TTC549 (cell line): Measurements from ENCODE around the gene TFAP2B.

Experiments
- FAIRE-seq: peaks from 2 replicates; lab custom pipeline; 2012; peaks lifted over from hg19 to GRCh38; lab: Jason Lieb, UNC

The TFAP2B gene

DNA sequence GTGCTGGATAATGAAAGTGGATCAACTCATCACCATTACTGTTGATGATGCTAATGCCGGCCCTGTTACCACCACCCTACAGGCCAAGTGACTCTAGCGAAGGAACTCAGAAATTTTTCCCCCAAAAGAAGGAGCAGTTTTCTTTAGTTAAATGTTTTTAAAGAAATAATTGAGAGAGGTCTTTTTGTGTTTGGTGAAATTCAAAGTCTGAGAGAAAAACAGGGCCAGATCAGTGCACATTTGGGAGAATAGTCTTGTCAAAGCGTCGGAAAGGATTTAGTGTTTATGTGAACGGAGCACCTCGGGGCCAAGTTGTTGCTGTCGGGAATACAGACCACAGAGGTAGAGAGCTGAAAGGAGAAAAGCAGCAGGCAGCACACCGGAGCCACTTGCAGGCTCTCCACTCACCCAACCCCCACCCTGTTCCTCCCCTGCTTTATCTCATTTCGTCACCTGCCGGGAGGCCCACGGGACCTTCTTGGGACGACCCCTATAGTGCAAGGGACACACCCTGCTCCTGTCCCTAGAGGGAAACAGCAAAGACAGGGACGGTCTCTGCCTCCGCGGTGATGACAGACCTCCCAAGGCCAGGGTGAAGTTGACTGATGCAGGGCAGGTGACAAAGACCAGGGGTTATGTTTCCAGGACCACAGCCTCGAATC is 6.8 kb downstream of the TFAP2B start:
- no peak for FAIRE-seq

DNA sequence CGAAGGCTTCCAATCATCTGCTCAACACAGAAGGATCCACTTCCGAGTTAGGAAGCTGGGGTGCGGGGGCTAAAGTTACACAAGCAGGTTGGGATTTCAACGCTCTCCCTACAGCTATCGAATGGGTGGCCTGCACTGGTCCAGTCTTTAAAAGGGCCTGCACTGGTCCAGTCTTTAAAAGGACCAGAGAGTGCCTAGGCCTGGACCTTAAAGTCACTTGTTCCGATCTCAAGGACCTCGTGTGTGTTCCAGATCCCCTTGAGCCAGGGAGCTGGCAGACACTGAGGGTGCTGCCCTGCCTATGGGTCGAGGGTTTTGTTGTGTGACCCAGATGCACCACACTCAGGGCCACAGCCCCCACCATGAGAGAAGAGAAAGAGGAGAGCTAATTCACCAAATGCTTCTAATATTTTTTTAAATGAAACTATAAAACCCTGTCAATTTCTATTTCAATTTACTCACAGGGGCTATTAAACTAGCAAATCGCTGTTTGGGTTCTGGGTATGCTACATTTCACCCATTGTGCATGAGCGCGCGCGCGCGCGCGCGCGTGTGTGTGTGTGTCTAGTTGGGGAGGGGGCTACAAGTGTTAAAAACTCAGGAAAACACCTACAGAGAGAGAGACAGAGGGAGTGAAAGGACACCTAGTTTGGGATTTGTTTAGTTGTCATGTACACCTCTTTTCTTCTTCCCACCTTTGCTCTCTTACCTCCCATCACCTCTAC is 7.5 kb downstream of the TFAP2B start:
- no peak for FAIRE-seq

DNA sequence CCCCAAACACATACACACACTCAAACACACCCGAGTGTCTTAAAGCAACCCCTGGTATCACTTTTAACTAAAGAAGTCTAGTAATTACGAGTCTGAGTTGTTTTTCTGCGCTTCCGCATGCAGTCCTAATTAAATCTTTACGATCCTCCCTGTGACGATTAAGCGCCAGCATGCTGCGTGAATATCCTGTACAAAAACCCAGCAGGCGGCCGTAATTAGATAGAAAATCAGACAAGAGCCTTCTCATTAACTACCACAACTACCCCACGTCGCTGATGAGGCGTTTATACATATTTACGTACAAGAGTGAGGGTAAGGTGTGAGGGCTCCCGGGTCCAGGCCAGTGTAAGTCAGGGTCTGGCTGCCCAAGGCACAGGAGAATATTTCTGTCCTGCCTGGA is 8.1 kb downstream of the TFAP2B start:
- FAIRE-seq, result no peak

GRCh38 chr6:50829049-50829448 is 10.4 kb downstream of the TFAP2B start:
- FAIRE-seq, result no peak

DNA sequence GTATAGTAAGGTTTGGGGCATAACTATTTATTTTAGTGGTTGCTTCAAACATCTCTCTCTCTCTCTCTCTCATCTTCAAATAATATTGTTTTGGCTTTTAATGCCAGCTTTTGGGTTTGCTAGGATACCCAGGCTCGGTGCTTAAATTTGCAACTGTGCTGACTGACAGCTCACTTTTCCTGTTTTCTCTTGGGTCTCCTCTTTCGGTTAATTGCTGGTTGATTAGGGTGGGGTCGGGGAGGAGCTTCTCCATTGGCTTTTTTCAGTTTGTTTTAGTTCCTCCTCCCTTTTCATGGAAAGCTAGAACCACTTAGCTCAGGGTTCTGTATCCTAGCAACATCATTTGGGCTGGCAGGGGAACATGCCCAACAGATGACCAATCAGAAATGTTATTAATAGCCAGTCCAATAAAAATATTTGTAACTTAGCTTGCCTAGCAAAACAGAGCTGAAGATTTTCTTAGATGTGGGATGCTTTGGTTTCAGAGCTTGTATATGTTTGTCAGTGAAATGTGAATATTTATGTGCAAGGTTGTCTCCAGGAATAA is 11.3 kb downstream of the TFAP2B start:
- FAIRE-seq, result no peak

GRCh38 chr6:50831186-50831585 is 12.5 kb downstream of the TFAP2B start:
- no peak for FAIRE-seq

DNA sequence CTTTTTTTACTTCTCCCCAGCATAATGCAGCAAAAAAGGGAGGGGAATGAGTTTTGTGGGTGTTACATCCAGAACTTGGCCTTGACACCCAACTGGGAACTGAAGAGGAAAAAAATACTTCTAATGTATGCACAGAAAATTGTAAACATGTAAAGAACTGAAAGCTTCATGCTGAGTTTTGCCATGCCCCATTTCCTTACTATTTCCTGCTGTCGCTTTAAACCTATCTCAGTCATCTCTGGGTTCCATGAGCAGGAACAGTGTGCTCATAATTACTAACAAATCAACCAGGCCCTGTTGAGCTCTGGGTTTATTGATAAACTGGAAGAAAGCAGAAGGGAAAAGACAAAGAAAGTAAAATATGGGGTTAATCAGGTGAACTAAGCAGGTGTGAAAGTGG is 14.2 kb downstream of the TFAP2B start:
- no peak for FAIRE-seq

- no peak for FAIRE-seq
Observed at GRCh38 chr6:50834929-50835410, 16.3 kb downstream of the TFAP2B start.

DNA sequence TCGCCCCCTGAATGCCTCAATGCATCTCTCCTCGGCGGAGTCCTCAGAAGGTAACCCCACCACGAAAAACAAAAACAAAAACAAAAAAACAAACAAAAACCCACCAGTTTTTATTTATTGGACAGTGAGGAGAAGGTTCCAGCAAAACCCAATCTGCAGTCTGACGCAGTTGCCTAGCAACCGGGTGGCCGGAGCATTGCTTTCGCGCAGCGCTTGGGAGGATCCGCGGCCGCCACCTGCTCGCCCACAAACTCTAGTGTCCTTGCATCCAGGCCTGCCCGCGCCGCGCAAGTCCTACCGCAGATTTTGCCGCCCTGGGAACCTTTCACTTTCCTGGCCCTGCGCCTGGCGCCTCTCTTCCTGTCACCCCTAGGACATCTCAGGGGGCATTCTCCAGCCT is 17.6 kb downstream of the TFAP2B start:
- FAIRE-seq, result no peak

GRCh38 chr6:50837589-50838445 is 19.1 kb downstream of the TFAP2B start:
- FAIRE-seq, result no peak

GRCh38 chr6:50840112-50840810 is 21.6 kb downstream of the TFAP2B start:
- no peak for FAIRE-seq

GRCh38 chr6:50840811-50841192 is 22.1 kb downstream of the TFAP2B start:
- no peak for FAIRE-seq

GRCh38 chr6:50842446-50842845 is 23.8 kb downstream of the TFAP2B start:
- no peak for FAIRE-seq

- FAIRE-seq, result no peak
Observed at GRCh38 chr6:50842861-50843384, 24.3 kb downstream of the TFAP2B start.

GRCh38 chr6:50843842-50844241 is 25.2 kb downstream of the TFAP2B start:
- FAIRE-seq, result no peak

- FAIRE-seq, result no peak
Observed at GRCh38 chr6:50845499-50846143, 26.9 kb downstream of the TFAP2B start.

GRCh38 chr6:50846144-50846851 is 27.6 kb downstream of the TFAP2B start:
- no peak for FAIRE-seq

DNA sequence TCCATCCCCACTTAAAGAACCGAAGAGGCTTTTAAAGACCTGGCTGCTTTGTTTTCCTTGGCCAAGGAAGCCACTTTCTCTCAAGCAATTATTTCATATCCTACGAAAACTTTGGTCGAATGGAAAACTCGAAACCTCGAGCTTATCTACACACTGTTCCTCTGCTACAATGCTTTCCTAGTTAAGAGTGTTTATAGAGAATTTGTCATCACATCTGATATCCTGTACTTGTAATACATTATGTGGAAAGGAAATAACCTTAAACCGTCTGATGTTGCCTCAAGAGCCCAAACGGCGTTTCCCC is 28.1 kb downstream of the TFAP2B start:
- no peak for FAIRE-seq

DNA sequence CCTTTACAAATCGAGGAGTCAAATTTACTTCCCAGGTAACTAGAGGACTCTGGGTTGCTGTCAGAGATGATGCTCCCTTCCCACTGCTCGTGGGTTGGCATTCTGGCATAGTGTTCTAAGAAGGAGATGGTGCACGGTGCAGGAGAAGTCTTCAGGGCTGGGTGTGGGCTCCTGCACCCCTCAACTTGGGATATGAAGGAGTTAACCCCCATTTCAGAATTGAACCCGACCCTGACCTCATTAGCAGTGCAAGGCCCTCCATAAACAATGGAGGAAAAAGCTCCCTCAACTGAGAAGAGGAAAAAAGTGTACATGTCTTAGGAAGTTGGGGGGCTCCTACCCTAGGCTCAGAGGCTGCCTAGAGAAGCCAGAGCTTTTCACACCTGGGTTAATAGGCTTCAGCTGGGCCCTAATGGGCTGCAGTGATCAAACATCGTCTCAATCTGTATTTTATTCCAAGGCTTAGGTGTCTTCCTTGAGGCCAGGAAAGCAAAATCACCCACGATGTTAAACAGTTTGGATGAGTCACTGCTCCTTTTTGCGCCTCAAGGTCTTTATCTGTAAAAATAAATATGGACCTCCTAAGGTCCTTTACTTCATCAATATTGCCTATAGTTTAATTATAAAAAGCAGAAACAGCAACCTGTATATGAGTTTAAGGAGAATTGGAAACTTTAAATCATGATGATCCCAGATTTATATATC is 29.4 kb downstream of the TFAP2B start:
- no peak for FAIRE-seq
